ENCODE data around the gene PMAIP1.

DNA sequence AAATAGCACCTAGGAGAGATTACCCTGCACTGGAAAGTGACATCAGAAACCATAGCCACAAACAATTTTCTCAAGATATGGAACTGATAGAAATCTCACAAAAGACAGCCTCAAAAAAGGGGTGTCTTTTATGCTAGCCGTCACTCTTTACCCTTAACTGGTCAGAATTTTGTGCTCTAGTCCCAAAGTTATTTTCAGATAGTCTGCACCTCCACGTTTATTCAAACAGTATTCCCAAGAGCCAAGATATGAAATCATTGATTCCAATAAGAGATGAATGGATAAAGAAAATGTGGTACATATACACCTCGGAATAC lies 23.5 kb upstream of the PMAIP1 start:
- no peak for TF ChIP-seq CTCF (IDR thresholded peaks at IDR 0.05)
- TF ChIP-seq ZFX (IDR thresholded peaks at IDR 0.05; ENCODE audit: borderline replicate concordance) = no peak
